ENCODE data around the gene KIAA0930.
"Not testable (repeated sequence)": the region's sequence is repeated elsewhere in the genome, so short reads cannot be mapped to it uniquely, and the experiment has no call there.

The KIAA0930 gene

DNA sequence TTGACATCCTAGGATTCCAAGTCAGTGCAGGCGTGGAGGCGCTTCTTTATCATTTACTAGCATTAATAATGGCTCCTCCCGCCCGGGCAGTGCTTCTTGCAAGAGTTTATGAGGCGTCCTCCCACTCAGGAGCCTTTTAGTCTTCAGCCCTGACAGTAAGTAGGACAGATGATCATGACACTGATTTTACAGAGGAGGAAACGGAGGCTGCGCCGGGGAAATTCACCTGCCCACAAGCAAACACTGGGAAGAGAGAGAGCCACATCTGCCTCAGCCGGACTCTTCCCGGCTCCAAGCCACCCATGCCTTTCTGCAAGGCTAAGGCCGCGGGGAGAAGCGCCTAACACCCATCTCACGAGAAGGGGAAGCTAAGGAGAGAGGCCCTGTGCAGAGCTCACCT lies 35.9 kb downstream of the KIAA0930 start:
- no peak for DNase-seq (ENCODE audit: extremely low spot score, insufficient read length, low read depth)
- no peak for FAIRE-seq

DNA sequence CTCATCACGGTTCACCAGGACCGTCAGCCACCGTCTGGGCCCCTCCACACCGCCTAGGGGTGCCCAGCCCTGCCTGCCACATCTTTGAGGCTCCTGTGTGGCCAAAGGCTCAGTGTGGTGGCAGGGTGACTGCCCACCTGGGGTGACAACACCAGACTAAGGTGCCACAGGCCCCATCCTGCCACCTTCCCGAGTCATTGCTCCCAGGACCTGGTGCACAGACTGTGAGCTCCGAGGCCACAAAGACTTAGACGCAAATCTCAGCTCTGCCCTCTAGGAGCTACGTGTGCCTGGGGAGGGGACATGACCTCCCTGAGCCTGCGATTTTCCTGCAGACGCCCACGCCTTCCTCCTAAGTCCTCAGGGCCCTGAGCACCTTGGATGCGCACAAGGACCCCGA lies 36.5 kb downstream of the KIAA0930 start:
- DNase-seq (ENCODE audit: extremely low spot score, insufficient read length, low read depth) = no peak
- FAIRE-seq = no peak

DNA sequence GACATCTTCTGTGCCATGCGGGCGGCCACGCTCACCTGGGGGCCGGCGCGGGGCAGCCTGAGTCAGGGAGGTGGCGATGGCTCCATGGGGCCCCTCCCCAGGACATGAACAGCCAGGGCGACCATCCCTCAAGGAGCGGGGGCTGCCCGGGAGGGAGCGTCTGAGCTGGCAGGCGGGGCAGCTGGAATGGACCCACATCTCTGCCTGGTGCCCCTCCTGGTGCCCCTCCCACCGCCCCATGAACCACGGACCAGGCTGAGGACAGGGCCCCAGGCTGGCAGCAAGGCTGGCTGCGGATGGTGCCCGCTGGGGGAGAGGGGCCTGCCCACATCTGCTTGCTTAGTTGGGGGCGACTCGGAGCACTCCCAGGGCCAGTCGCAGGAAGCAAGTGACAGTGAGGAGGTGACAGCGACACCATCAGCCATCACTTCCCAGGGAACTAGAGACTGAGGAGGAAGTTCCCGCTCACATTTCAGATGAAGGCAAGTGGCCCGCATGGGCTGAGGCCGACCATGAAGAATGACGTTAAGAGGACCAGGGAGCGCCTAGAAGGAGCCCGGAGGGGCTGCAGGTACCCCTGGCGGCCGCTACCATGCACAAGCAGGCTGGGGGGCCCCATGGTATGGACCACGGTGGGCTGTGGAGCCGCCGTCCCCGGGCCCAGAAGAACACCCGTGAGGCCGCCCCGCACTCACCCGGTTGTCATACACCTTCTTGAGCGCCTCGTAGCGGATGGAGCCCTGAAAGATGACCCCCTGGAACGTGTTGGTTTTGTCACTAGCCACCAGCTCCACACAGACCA lies 37.3 kb downstream of the KIAA0930 start:
- FAIRE-seq = no peak
- no peak for DNase-seq (ENCODE audit: extremely low spot score, insufficient read length, low read depth)

DNA sequence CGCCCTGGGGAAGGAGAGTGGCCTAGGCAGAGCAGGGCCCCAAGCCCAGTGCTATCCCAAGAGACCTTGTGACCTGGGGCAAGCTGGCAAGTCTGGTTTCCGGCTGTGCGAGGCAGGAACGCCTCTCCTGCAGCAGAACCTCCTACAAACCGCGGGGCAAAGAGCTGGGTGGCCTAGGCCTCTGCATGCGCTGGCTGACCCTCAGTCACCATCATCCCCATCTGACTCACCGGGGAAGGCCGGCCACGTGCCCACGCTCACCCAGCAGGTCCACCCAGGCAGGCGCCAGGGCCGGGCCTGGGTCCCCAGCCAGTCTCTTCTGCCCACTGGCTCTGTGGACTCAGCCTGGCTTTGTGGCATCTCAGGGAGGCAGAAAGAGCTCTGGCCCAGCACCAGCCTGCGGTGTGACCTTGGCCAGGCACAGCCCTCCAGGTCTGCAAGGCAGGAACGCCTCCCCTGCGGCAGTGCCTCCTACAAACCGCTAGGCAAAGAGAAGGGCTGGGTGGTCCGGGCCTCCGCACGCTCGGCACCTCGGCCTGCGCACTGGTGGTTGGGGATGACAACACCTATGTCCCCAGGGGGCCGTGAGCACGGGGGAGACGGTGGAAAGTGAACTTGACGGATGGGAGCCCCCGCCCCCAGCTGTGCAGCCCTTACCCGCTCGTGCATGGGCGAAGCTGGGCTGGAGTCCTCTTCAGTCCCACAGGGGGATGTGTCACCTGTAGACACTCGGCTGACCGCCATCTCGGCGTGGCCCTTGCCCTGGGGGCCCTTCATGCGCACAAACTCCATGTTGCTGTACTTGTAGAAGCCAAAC lies 38.2 kb downstream of the KIAA0930 start:
- DNase-seq (ENCODE audit: extremely low spot score, insufficient read length, low read depth) = no peak
- FAIRE-seq = no peak

DNA sequence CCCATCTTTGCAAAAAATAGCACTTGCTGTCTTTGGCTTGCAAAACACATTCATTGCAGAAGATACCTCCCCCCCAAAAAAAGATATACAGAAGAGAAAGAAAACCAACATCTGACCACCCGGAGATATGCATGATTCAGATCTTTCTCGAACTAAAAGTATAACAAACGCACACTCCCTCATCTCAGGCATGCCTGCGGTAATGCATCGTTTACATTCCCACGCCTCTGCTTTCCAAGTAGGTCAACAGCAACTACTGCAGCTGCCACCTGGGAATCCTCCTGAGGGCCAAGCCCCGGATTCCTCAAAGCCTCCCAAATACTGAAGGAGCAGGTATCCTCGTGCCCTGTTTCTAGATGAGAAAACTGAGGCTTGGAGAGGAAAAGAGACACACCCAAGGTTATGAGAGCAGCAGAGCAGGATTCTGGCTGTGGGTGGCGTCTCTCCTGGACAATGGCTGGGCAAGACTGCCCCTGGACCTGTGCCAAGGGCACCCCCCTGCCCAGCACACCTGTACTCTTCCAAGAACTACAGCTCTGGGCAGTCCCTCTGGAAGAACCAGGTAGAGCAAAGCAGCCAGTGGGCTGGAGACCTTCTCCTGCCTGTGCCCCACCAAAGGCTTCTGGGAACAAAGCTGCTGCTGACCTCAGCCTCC lies 38.9 kb downstream of the KIAA0930 start:
- no peak for FAIRE-seq
- DNase-seq (ENCODE audit: extremely low spot score, insufficient read length, low read depth) = no peak

DNA sequence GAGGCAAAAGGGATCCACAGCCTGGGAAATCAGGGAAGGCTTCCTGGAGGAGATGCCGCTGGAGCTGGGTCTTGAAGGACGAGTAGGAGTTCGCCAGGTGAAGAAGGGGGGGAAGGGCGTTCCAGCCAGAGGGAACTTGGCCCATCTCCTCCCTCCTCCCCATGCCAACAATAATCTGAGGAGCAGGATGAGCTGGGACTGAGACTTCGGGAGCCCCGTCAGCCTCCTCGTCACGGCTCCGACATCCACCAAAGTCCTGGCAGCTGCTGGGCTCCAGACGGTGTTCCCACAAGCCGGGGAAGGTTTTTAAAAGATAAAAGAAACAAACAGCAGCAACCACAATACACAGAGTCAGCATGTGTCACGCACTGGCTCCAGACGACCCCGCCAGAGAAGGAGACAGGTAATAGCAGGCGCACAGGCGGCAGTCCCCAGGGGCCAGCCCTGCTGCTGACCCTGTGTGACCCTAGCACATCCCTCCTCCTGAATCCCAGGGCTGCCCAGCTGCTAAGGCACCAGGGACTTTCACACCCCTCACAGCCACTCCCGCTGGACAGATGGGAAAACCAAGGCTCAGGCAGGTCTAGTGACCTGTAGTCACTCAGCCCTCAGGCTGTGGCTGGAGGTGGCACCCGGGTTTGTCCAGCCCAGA lies 39.7 kb downstream of the KIAA0930 start:
- no peak for FAIRE-seq
- DNase-seq (ENCODE audit: extremely low spot score, insufficient read length, low read depth) = no peak

DNA sequence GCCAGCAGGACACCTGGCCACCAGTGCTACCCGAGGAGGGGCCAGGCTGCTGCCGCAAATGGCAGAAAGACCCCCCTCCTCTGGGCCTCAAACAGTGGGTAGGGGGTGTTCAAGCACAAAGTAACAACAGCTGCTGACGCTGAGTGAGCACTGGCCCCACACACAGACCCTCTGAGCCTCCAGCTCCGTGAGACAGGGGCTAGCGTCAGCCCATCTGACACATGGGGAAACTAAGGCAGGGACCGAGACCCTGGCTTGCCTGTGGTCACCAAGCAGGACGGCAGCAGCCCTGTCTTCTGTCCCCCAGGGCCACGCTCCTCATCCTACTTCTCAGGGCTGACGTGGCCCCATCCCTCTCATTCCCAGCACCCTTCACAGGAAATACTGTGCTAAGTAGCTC lies 40.5 kb downstream of the KIAA0930 start:
- no peak for FAIRE-seq
- DNase-seq (ENCODE audit: extremely low spot score, insufficient read length, low read depth) = no peak

- FAIRE-seq (no peak), DNase-seq (ENCODE audit: extremely low spot score, insufficient read length, low read depth) (no peak)
Observed at GRCh38 chr22:45199723-45200122, 41.0 kb downstream of the KIAA0930 start.

GRCh38 chr22:45198463-45198795 lies 42.3 kb downstream of the KIAA0930 start:
- FAIRE-seq = no peak
- DNase-seq (ENCODE audit: extremely low spot score, insufficient read length, low read depth) = no peak

DNA sequence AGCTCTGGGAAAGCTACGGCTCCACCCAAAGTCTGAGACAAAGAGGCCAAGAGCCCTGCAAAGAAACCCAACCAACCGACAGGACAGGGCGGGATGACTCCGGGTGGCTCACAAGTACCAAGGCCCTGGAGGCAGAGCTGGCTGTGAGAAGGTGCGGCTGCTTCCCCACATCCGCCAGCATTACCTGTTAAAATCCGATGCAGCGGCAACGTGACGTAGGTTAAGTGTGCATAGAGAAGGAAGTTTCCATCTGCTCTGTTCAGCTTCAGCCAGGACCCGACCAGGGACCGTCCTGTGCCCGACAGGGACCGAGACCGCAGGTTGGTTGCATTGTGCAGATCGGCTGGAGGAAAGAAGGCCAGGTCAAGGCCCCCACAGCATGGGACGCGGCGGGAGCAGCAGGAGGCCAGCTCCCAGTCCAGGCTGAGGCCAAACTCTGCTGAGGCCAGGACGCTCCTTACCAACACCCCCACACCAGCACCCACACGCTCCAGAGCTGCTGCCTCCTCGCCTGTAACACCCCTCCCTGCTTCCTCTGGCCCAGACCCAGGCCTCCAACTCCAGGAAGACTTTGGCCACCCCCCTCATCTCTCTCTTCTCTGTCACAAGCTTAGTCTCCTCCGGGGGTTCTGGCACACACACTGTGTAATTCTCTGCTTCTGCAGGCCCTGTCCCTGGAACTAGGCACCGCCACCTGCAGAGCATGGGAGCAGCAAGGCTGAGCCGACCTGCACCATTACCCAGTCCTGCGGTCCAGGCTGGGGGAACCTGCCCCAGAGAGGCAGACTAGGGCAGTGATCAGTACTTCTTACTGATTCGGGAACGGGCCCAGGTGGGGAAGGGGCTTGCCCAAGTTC lies 42.9 kb downstream of the KIAA0930 start:
- no peak for DNase-seq (ENCODE audit: extremely low spot score, insufficient read length, low read depth)
- no peak for FAIRE-seq

GRCh38 chr22:45196926-45197605 lies 43.6 kb downstream of the KIAA0930 start:
- DNase-seq (ENCODE audit: extremely low spot score, insufficient read length, low read depth) (no peak), FAIRE-seq (no peak)

DNA sequence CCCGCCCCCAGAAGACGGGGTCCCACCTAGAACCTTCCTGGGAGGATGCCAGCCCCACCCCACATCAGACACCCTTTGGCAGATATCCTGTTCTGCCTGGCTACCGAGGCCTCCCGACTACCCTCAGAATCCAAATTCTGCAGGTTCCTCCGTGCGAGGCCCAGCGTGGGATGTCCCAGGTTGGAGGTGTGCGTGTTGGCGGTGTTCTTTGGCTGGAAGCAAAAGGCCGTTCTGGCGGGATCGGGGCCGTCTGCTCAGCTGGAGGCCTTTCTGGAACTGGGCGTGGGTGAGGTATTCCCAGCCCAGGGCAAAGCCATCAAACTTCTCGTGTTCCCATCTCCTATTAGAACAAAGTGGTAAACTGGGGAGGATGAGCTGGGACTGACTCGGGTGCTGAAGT lies 44.4 kb downstream of the KIAA0930 start:
- DNase-seq (ENCODE audit: extremely low spot score, insufficient read length, low read depth) = no peak
- FAIRE-seq = no peak

DNA sequence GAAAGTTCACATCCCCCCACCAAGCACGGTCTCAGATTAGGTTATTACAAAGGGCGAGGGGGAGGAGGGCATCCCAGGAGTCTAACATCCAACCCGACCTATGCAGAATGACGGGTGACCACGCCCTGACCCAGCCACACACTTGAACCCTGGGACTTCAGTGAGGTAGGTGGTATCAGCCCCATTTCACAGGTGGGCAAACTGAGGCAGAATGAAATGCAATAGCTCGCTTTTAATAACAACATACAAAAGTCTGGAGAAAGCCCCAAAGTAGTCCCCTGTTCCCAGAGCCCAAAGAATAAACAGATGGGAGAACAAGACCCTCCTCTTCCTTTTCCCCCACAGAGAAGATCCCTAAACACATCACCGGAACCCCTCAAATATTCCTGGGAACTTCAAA lies 45.1 kb downstream of the KIAA0930 start:
- DNase-seq (ENCODE audit: extremely low spot score, insufficient read length, low read depth) (no peak), FAIRE-seq (no peak)

GRCh38 chr22:45194686-45195085 lies 46.0 kb downstream of the KIAA0930 start:
- DNase-seq (ENCODE audit: extremely low spot score, insufficient read length, low read depth) (no peak), FAIRE-seq (no peak)

- DNase-seq (ENCODE audit: extremely low spot score, insufficient read length, low read depth) = no peak
- no peak for FAIRE-seq
Observed at GRCh38 chr22:45192701-45193187, 48.0 kb downstream of the KIAA0930 start.

GRCh38 chr22:45191746-45192145 lies 48.9 kb downstream of the KIAA0930 start:
- not testable (repeated sequence) for FAIRE-seq; DNase-seq (ENCODE audit: extremely low spot score, insufficient read length, low read depth)

- DNase-seq (ENCODE audit: extremely low spot score, insufficient read length, low read depth) (no peak), FAIRE-seq (no peak)
Observed at GRCh38 chr22:45190202-45190872, 50.4 kb downstream of the KIAA0930 start.

DNA sequence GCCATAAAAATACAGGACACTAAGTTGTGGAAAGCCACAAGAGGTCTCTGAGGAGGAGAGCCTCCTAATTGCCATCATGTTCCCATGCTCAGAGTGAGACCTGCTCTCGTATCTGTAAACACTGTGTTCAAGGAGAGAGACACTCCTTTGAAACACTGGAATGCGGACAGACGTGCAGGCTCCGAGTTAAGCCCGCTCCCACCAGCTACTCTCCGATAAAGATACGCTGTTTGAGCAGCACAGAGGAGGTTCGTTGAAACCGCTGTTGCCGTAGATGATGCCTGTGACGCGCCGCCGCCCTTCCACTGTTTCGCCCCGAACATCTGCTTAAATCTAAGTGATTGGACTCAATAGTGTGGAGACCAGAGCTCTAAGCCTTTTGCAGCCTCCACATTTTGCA lies 51.9 kb downstream of the KIAA0930 start:
- no peak for FAIRE-seq

More for the DNA sequence above, 51.9 kb downstream of the KIAA0930 start:
- no peak for DNase-seq (ENCODE audit: extremely low spot score, insufficient read length, low read depth)

Data from GM18507 (cell line).